NCI-H1436 (cell line): Measurements from ENCODE around the gene TPCN1.

ENCODE experiments used
- DNase-seq: peaks from one replicate; lab custom pipeline; 2025; lab: John Stamatoyannopoulos, UW

The TPCN1 gene

DNA sequence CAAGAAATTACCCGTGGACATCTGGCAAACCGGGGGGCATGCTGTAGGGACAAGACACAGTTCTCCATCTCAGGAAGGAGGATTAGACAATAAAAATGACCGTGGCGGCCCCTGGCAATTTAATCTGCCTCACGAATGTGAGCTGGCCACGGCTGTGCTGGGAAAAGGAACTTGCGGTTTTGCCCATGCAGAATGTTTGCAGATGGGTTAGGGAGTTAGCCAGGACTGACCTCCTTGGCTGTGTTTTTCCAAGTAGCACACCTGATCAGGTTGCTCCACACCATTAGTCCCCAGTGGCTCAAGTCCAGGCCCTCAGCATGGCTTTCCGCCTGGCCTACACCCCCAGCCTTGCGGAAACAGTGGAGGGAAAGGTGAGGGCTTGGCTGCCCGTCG lies 20.8 kb downstream of the TPCN1 start:
- DNase-seq, result no peak

DNA sequence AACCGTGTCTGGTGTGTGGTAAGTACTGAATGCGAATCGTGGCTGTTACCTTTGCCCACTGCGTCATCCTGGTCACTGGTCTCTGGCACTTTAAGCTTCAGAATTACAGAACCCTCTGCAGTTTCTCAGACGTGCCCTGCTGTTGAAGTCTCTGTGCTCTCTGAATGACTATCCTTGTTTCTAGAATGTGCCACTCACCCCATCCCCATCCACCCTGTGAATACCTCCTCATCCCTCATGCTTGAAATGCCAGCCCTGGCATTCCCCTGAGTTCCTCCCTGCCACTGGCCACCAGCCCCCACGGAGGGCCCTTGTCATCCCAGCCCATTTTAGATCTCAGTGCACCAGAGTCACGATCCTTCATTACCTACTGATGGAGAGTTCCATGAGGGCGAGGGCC lies 21.3 kb downstream of the TPCN1 start:
- no peak for DNase-seq

- no peak for DNase-seq
These were observed 22.8 kb downstream of the TPCN1 start for GRCh38 chr12:113244047-113244460.

DNA sequence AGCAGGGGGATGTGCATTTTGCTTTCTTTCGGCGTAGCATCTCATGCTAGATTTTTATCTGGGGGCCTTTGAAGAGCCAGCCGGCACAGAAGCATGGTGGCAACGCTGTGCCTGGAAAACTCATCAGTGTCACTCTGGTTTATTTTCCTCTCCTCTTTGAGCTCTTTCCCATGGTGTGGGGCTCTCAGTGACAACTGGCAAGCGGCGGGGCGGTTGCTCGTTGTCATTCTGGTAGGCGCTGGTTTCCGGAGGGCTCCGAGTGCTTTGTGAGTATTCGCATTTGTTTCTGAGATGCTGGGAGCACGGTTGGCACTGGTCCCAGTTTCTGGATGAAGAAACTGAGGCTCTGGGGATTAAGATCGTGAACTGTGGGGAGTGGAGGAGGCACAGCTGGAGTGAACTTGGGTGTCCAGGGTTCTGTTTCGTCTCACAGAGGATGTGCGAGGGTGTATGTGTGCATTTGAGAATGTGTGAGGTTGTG lies 23.3 kb downstream of the TPCN1 start:
- no peak for DNase-seq

DNA sequence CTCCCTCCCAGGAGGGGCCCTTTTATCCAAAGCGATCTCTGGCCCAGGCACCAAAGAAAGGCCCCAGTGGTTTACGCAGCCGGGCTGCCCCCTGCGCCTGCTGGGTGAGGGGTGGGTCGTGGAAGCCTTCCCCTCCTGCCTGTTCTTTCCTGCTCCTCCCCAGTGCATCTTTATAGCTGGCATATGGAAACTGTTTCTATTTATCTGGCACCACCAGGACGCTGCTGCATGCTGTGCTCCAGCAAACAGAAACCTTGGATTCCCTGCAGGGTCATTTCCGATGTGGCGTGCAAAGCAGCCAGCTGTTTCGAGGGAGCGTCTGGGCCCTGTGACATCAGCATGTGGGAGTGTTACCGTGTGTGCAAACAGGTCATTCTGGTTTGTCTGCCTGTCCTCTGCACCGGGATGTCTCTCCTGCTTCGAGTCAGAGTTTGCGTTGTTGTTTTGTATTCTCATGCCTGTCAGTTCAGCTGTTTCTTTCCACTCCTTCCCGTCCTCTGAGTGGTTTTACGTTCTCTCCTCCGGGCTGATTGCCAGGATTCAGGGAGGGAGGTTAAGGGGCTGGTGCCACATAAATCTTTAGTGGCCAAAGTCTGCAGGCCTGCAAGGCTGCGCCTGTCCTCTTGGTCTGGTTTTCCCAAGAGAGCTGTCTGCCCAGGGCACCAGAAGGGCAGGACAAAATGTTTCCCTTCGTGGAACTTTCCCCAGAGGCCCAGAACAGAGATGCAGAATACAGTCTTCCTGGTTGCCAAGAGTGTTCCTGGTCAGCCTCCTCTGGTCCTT lies 24.6 kb downstream of the TPCN1 start:
- DNase-seq, result no peak

- no peak for DNase-seq
These were observed 25.3 kb downstream of the TPCN1 start for GRCh38 chr12:113246478-113247122.

- DNase-seq, result no peak
These were observed 26.1 kb downstream of the TPCN1 start for GRCh38 chr12:113247123-113248050.

DNA sequence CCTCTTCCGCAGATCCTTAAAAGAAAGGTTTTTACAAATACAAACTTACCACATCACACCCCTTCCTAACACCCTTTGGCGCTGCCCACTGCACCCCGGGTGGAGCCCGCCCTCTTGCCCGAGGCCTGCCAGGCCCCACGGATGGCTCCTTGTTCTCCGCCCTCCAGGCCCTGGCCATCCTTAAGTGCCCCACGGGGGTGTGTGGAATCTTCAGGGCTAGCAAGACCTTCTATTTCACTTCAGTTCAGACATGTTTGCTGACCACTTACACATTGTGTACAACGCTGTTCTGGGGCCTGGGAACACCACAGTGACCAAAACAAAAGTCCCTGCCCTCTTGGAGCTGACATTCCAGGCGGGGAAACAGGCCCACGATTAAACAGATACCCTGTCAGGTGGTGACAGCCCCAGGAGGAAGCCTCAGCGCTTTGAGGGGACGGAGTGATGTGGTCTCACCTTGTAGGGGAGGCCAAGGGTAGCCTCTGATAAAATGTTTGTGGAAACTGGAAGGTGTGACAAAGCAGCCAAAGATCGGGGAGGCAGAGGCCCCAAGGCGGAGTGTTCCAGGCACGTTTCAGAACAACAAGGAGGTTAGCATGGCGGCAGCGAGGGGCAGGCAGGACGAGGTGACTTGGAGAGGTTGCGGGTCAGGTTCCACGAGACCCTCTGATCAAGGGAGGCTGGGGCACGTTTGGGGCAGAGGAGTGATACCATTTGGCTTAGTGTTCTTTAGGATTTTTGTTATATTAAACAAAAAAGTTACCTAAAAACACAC lies 27.0 kb downstream of the TPCN1 start:
- DNase-seq, result no peak

GRCh38 chr12:113248842-113249435 lies 27.7 kb downstream of the TPCN1 start:
- no peak for DNase-seq

- DNase-seq, result no peak
These were observed 28.3 kb downstream of the TPCN1 start for GRCh38 chr12:113249546-113249945.

DNA sequence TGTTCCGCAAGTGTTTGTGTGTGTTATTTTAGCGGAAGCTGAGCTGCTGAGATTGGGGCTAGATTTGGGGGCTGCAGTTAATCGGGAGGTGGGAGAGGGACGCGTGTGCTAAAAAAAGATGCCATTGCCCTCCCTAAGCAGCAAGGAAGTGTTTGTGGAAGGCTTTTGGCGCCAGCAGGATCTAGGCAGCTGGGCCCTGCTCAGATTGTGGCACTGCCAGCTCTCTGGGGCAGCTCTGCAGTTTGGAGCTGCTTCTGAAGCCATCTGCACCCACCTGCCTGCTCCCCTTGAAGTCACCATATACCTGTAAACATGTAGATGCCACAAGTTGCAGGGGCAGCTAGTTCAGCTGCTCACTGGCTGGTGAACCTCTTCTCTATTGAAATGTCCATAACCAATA lies 28.8 kb downstream of the TPCN1 start:
- no peak for DNase-seq

DNA sequence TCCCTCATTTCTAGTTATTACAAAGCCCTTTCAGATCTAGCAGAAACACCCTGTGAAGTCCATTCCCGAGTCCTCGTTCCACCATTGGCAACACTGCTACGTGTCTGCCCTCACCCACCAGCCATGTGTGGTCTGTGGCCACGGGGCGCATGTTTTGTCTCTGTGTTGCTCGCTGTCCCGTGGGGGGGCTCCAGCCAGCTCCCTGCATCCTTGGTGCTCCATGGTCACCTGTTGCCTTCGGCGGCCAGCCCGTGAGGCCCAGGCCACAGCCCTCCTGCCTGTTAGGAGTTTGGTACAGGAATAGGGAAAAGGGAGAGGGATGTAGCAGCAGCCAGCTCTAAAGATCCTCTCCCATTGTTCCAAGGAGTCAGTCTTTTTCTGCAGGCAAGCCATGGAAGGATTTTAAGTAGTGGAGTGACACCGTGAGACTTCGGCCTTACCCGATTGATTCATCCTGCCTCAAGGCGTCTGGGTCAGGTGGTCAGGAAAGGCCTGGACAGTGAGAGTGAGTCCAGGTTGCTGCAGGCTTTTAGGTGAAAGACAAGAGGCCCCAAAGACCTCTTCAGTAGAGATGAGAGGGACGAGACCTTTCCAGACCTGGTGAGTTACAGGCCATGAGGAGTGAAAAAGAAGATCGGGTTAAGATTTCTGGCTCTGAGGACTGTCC lies 30.3 kb downstream of the TPCN1 start:
- no peak for DNase-seq

GRCh38 chr12:113252494-113252893 lies 31.2 kb downstream of the TPCN1 start:
- no peak for DNase-seq

DNA sequence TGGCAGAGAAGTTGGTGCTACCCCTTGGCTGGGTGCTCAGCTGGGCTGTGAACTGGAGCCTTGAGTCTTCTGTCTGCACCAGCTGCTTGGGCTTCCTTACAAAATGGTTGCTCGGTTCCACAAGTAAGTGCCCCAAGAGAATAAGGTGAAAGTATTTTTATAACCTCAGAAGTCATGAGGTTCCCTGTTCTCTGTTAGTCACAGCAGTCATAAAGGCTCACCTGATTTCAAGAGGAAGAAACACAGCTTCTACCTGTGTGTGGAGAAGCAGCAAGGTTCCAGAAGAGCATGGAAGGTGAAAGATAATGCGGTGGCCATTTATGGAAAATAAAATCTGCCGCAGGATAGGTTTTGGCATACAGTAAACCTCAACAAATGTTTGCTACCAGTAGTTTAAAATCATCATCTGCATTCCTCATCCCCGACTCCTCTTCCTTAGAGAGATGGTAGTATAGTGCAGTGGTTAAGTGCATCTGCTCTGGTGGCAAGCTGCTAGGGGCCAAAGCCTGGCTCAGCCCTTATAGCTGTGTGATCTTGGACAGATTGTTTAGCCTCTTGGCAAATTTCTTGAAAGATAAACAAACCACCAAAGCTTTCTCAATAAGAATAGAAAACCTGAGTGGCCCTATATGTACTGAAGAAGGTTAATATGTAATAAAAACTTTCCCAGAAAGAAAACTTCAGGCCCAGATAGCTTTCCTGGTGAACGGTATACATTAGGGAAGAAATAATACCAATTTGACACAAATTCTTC lies 32.4 kb downstream of the TPCN1 start:
- DNase-seq, result no peak

- no peak for DNase-seq
These were observed 33.0 kb downstream of the TPCN1 start for GRCh38 chr12:113254298-113254697.

DNA sequence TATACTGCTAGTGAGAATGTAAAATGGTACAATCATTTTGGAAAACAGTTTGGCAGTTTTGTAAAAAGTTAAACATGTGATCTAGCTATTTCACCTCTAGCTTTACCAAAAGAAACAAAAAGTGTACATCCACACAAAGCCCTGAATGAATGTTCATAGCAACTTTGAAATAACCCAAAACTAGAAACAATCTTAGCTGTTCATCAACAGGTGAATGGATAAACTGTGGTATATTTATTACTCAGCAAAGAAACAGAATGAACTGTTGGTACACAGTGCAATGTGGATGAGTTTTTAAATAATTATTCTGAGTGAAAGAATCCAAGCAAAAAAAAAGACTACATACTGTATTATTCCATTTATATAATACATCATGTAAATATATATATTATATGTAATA lies 36.3 kb downstream of the TPCN1 start:
- no peak for DNase-seq

- DNase-seq, result no peak
These were observed 38.9 kb downstream of the TPCN1 start for GRCh38 chr12:113260127-113260526.

DNA sequence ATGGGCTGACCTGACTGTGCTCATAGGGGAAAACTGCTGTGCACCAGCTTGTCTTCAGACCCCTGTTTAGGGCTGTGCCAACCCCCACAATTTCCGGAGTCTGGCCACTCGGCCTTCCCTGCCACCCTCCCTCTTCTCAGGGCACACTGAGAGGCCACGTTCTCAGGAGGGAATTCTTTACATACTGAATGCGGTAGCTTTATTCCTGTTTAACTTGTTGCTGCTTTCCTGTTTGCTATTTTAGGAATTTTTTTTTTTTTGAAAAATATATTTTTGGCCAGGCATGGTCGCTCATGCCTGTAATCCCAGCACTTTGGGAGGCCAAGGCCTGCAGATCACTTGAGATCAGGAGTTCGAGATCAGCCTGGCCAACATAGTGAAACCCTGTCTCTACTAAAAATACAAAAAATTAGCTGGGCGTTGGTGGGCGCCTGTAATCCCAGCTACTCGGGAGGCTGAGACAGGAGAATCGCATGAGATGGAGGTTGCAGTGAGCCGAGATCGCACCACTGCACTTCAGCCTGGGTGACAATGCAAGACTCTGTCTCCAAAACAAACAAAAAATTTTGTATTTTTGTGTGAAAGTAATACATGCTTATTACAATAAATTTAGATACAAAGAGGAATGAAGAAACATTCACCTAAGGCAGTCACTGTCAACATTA lies 39.5 kb downstream of the TPCN1 start:
- no peak for DNase-seq

DNA sequence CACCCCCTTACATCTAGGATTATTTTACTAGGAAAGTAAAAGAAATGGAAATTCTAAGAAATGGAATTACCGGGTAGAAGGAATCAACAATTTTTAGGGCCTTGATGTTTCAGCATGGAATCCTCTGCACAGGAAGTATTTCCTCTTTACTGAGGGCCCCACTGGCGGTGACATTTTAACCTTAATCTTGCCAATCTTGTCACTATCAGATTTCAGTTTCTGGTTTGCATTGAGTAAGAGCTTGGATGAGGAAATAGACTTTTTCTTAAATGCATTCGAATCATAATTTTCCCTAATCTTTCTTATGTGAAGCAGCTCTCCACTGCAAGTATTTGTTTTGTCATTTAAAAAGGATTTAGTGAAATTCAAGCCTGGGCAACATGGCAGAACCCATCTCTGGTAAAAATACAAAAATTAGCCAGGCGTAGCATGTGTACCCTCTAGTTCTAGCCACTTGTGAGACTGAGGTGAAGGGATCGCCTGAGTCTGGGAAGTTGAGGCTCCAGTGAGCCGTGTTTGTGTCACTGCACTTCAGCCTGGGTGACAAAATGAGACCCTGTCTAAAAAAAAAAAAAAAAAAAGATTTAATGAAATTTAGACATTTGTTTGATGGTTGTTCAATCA lies 40.7 kb downstream of the TPCN1 start:
- DNase-seq, result no peak
